Upper lobe of right lung (tissue), 1 donor: Measurements from ENCODE around the gene EGLN1. TPM values are rescaled to one million over a fixed set of nuclear protein-coding genes. Genes with fewer than 3 reads are reported as not detected.
"Not testable (repeated sequence)": the region's sequence is repeated elsewhere in the genome, so short reads cannot be mapped to it uniquely, and the experiment has no call there.

Experiments used
- ATAC-seq: fragments of 200-7000 bp; cut with Tn5 transposase; one replicate; pipeline ENCODE4 v1.9.1; 2020; ENCODE audit warnings: mild to moderate bottlenecking, moderate library complexity
- DNase-seq: peaks from one replicate; pipeline ENCODE4 v3.0.0-alpha.2; 2020
- H3K27ac ChIP-seq: fragments of 200-600 bp; one replicate; pipeline ENCODE4 v1.8.0; 2022
- H3K27me3 ChIP-seq: fragments of 200-600 bp; one replicate; pipeline ENCODE4 v1.8.0; 2022; ENCODE audit warnings: mild to moderate bottlenecking
- H3K36me3 ChIP-seq: fragments of 200-600 bp; one replicate; pipeline ENCODE4 v1.8.0; 2022
- H3K4me1 ChIP-seq: fragments of 200-600 bp; one replicate; pipeline ENCODE4 v1.8.0; 2022
- H3K4me3 ChIP-seq: fragments of 200-600 bp; one replicate; pipeline ENCODE4 v1.8.0; 2022; ENCODE audit warnings: mild to moderate bottlenecking
- H3K9me3 ChIP-seq: fragments of 200-600 bp; one replicate; pipeline ENCODE4 v1.8.0; 2022
- CTCF ChIP-seq: fragments of 200-600 bp; IDR thresholded peaks from one replicate; pipeline ENCODE4 v1.8.0; 2022; ENCODE audit warnings: antibody characterized with exemption
- intact Hi-C: fragments of 100-400 bp; cut with DNase I; formaldehyde crosslinking; loops from one replicate; pipeline ENCODE4 v1.11.0; 2022
- total RNA-seq: library from RNA; stranded (reverse); fragmentation: NEBNext Ultra II Directional; extraction: Animal tissue kit (Norgen Biotek cat#: 25700); gene quantifications from one replicate; pipeline ENCODE4 v1.2.1, GENCODE V29; 2021
- donor health status: DM: no; HTN: yes; CAD: no; lungs with severe emphysema.

The EGLN1 gene
- total RNA-seq, 1 donor from 2014 or later = 23.5 TPM

GRCh38 chr1:231442735-231443134 is 20.6 kb upstream of the EGLN1 start:
- intact Hi-C loops = no loop called here
- no peak for TF ChIP-seq CTCF
- no peak for DNase-seq
- Histone ChIP-seq H3K27me3 (no peaks in the 10 kb centered on the region), H3K9me3 (no peaks in the 10 kb centered on the region), H3K4me1 (no peaks in the 10 kb centered on the region), H3K27ac (no peak overlapping the region), H3K4me3 (no peak overlapping the region), H3K36me3 (no peaks in the 10 kb centered on the region)
- no peak for ATAC-seq

DNA sequence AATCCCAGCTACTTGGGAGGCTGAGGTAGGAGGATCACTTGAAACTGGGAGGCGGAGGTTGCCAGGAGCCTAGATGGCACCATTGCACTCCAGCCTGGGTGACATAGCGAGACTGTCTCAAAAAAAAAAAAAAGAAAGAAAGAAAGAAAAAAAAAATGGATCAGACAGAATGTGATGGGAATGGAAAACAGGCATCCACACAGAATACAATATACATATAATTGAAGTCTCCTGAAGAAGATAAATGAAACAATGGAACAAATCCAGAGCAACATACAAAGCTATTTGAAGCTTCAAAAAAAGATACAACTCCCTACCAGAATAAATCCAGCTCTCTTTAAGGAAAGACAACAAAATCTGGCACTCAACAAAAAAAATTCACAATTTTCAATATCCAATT is 10.9 kb upstream of the EGLN1 start:
- Histone ChIP-seq H3K27me3 (no peaks in the 10 kb centered on the region), H3K9me3 (no peaks in the 10 kb centered on the region), H3K27ac (no peak overlapping the region), H3K4me1 (no peaks in the 10 kb centered on the region), H3K36me3 (no peaks in the 10 kb centered on the region), H3K4me3 (no peak overlapping the region)
- ATAC-seq (no peak), DNase-seq (no peak)
- no peak for TF ChIP-seq CTCF
- intact Hi-C loops = no loop called here

GRCh38 chr1:231431665-231432415 is 9.8 kb upstream of the EGLN1 start:
- Histone ChIP-seq H3K27me3 (no peaks in the 10 kb centered on the region), H3K27ac (no peak overlapping the region), H3K36me3 (no peaks in the 10 kb centered on the region), H3K4me1 (no peaks in the 10 kb centered on the region), H3K9me3 (no peaks in the 10 kb centered on the region), H3K4me3 (no peak overlapping the region)
- DNase-seq (no peak), ATAC-seq (no peak)
- intact Hi-C loops = no loop called here
- no peak for TF ChIP-seq CTCF

DNA sequence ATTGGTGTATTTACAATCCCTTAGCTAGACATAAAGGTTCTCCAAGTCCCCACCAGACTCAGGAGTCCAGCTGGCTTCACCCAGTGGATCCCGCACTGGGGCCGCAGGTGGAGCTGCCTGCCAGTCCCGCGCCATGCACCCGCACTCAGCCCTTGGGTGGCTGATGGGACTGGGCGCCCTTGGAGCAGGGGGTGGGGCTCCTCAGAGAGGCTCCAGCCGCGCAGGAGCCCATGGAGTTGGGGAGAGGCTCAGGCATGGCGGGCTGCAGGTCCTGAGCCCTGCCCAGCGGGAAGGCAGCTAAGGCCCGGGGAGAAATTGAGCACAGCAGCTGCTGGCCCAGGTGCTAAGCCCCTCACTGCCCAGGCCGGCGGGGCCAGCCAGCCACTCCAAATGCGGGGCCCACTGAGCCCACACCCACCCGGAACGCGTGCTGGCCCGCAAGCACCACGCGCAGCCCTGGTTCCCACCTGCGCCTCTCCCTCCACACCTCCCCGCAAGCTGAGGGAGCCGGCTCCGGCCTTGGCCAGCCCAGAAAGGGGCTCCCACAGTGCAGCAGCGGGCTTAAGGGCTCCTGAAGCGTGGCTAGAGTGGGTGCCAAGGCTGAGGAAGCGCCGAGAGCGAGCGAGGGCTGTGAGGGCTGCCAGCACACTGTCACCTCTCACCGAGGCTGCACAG is 8.7 kb upstream of the EGLN1 start:
- ATAC-seq, H3K27ac ChIP-seq, H3K9me3 ChIP-seq, intact Hi-C loops, H3K36me3 ChIP-seq, H3K27me3 ChIP-seq, DNase-seq, H3K4me3 ChIP-seq, H3K4me1 ChIP-seq: not testable (repeated sequence)

DNA sequence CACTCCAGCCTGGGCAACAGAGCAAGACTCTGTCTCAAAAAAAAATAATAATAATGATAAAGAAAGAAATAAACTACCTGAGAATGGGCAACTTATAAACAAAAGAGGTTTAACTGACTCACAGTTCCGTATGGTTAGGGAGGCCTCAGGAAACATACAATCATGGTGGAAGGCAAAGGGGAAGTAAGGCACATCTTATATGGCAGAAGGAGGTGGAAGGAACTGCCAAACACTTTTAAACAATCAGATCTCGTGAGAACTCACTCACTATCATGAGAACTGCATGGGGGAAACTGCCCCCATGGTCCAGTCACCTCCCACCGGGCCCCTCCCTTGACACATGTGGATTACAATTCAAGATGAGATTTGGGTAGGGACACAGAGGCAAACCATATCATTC is 6.3 kb upstream of the EGLN1 start:
- Histone ChIP-seq H3K9me3 (no peaks in the 10 kb centered on the region), H3K27ac (no peak overlapping the region), H3K27me3 (no peaks in the 10 kb centered on the region), H3K4me1 (peaks cover 1% of the 10 kb centered on the region), H3K4me3 (no peak overlapping the region), H3K36me3 (no peaks in the 10 kb centered on the region)
- intact Hi-C loops = no loop called here
- ATAC-seq (no peak), DNase-seq (no peak)
- TF ChIP-seq CTCF = no peak

DNA sequence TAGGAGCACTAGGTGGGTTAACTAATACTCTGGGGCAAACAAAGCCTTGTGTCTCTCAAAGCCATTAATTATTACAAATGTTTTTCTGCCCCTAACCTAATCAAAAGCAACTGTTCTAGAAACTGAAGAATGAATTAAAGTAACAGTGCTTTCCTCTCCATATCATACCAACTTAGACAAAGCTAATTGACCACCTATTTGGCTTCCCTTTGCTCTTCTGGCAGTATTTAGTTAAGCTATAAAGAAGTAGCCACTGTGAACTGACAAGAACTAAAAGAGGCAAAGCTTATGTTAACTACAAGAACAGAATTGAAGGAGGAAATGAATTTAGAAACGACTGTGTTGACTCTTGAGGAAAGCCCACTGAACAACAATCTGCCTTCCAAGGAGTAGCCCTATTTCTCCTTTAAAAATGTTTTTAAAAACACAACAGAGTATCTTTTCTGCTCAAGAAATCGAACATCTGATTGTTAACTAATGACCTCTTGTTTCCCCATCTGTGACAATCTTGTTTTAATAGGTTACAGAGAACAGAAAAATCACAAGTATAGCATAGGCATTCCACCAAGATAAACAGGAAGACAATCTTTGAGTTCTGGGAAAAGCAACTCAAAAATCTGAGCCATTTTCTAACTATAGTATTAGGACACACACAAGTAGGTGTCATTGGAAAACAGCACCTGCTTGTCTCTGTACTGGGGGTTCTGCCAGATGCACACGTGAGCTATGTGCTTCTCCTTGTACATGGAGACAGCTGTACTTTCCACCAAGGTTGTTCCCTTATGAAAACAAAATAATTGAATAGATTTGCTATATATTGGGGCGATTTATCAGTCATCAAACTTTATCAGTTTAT is 3.1 kb upstream of the EGLN1 start:
- H3K27me3 ChIP-seq = no peaks in the 10 kb centered on the region
- DNase-seq (no peak), ATAC-seq (no peak)
- peaks cover 8% of the 10 kb centered on the region for H3K4me1 ChIP-seq
- H3K27ac ChIP-seq = no peak overlapping the region
- intact Hi-C loops = no loop called here
- no peak for TF ChIP-seq CTCF
- no peak overlapping the region for H3K4me3 ChIP-seq
- H3K9me3 ChIP-seq = no peaks in the 10 kb centered on the region
- no peaks in the 10 kb centered on the region for H3K36me3 ChIP-seq
